Ishikawa (cell line): ENCODE results near the gene TRIP10.

Experiments
- CEBPB ChIP-seq: IDR thresholded peaks from 2 replicates; pipeline ENCODE4 v1.6.1; 2012
- CREB1 ChIP-seq: IDR thresholded peaks from 2 replicates; pipeline ENCODE4 v1.6.1; 2012; ENCODE audit warnings: low read depth
- EGR1 ChIP-seq: IDR thresholded peaks from 2 replicates; pipeline ENCODE4 v1.6.1; 2012
- EP300 ChIP-seq: IDR thresholded peaks from 2 replicates; pipeline ENCODE4 v1.6.1; 2012; ENCODE audit warnings: borderline replicate concordance
- FOXM1 ChIP-seq: IDR thresholded peaks from 2 replicates; pipeline ENCODE4 v1.6.1; 2012; ENCODE audit warnings: low read depth, borderline replicate concordance
- MAX ChIP-seq: IDR thresholded peaks from 2 replicates; pipeline ENCODE4 v1.6.1; 2012
- NFIC ChIP-seq: IDR thresholded peaks from 2 replicates; pipeline ENCODE4 v1.6.1; 2012
- RAD21 ChIP-seq: IDR thresholded peaks from 2 replicates; pipeline ENCODE4 v1.6.1; 2012; ENCODE audit warnings: low read depth
- REST ChIP-seq: IDR thresholded peaks from 2 replicates; pipeline ENCODE4 v1.6.1; 2012; ENCODE audit warnings: low read depth, mild to moderate bottlenecking
- TAF1 ChIP-seq: IDR thresholded peaks from 2 replicates; pipeline ENCODE4 v1.6.1; 2012; ENCODE audit warnings: low read depth, mild to moderate bottlenecking
- TCF12 ChIP-seq: IDR thresholded peaks from 2 replicates; pipeline ENCODE4 v1.6.1; 2012; ENCODE audit warnings: low read depth
- TEAD4 ChIP-seq: IDR thresholded peaks from 2 replicates; pipeline ENCODE4 v1.6.1; 2012
- YY1 ChIP-seq: IDR thresholded peaks from 2 replicates; pipeline ENCODE4 v1.6.1; 2012; ENCODE audit warnings: low read depth
- ZBTB7A ChIP-seq: IDR thresholded peaks from 2 replicates; pipeline ENCODE4 v1.6.1; 2012; ENCODE audit warnings: low read depth

- TF ChIP-seq TAF1 (no peak), CREB1 (no peak), REST (no peak), MAX (no peak), YY1 (no peak), FOXM1 (no peak), EGR1 (no peak), CEBPB (no peak), TCF12 (no peak), EP300 (no peak), ZBTB7A (no peak), RAD21 (no peak), TEAD4 (no peak), NFIC (no peak)
Measured at GRCh38 chr19:6793973-6794372, 54.5 kb downstream of the TRIP10 start.
